OCI-LY1 (cell line): ENCODE data around the gene DEPDC5.

Experiments used
- H2AFZ ChIP-seq: fragments of 200-600 bp; sonication (generic), shearing (Covaris generic); 2 replicates; pipeline ENCODE4 v1.6.0; 2014; ENCODE audit warnings: antibody characterized with exemption, mild to moderate bottlenecking, low read length
- H3F3A ChIP-seq: fragments of 200-600 bp; sonication (generic), shearing (Covaris generic); 2 replicates; pipeline ENCODE4 v1.6.0; 2014; ENCODE audit warnings: mild to moderate bottlenecking, antibody characterized with exemption, low read length, moderate library complexity; ENCODE audit not compliant: insufficient read depth
- H3K27ac ChIP-seq: fragments of 200-600 bp; sonication (generic); 2 replicates; pipeline ENCODE4 v1.5.1; 2014; ENCODE audit warnings: low read length, mixed run types, mild to moderate bottlenecking, low read depth; ENCODE audit not compliant: poor library complexity, severe bottlenecking
- H3K27me3 ChIP-seq: fragments of 200-600 bp; sonication (generic); 2 replicates; pipeline ENCODE4 v1.6.0; 2014; ENCODE audit warnings: antibody characterized with exemption, mild to moderate bottlenecking, low read length, moderate library complexity; ENCODE audit not compliant: insufficient read depth
- H3K36me3 ChIP-seq: fragments of 200-600 bp; sonication (generic); 2 replicates; pipeline ENCODE4 v1.6.1; 2014; ENCODE audit warnings: mild to moderate bottlenecking, antibody characterized with exemption, low read length, moderate library complexity, mixed read lengths; ENCODE audit not compliant: insufficient read depth
- H3K4me1 ChIP-seq: fragments of 200-600 bp; sonication (generic); 2 replicates; pipeline ENCODE4 v1.5.1; 2014; ENCODE audit warnings: mild to moderate bottlenecking, low read length, moderate library complexity; ENCODE audit not compliant: insufficient read depth, severe bottlenecking
- H3K4me2 ChIP-seq: fragments of 200-600 bp; sonication (generic), shearing (Covaris generic); 2 replicates; pipeline ENCODE4 v1.6.1; 2014; ENCODE audit warnings: low read length
- H3K4me3 ChIP-seq: fragments of 200-600 bp; sonication (generic); 2 replicates; pipeline ENCODE4 v1.5.1; 2014; ENCODE audit warnings: low read length, low read depth, mild to moderate bottlenecking, mixed read lengths; ENCODE audit not compliant: poor library complexity, severe bottlenecking
- H3K79me2 ChIP-seq: fragments of 200-600 bp; shearing (Covaris generic); 2 replicates; pipeline ENCODE4 v1.6.1; 2016; ENCODE audit warnings: mixed run types, low read length, mixed read lengths; ENCODE audit not compliant: insufficient read depth
- H3K9ac ChIP-seq: fragments of 200-600 bp; sonication (generic), shearing (Covaris generic); 2 replicates; pipeline ENCODE4 v1.6.1; 2014; ENCODE audit warnings: mild to moderate bottlenecking, low read length, mixed read lengths
- H3K9me2 ChIP-seq: fragments of 200-600 bp; sonication (generic), shearing (Covaris generic); 2 replicates; pipeline ENCODE4 v1.6.1; 2014; ENCODE audit warnings: low read depth, mild to moderate bottlenecking, low read length, mixed read lengths
- H3K9me3 ChIP-seq: fragments of 200-600 bp; shearing (Covaris generic); 2 replicates; pipeline ENCODE4 v1.6.1; 2014; ENCODE audit warnings: low read length, mixed read lengths
- H4K20me1 ChIP-seq: fragments of 200-600 bp; sonication (generic), shearing (Covaris generic); 2 replicates; pipeline ENCODE4 v1.6.0; 2016; ENCODE audit warnings: mild to moderate bottlenecking, low read length; ENCODE audit not compliant: insufficient read depth
- CTCF ChIP-seq: fragments of 200-600 bp; sonication (generic), shearing (Covaris generic); IDR thresholded peaks from 2 replicates; pipeline ENCODE4 v1.5.1; 2017; ENCODE audit warnings: mild to moderate bottlenecking, antibody characterized with exemption, low read length, moderate library complexity, mixed read lengths
- EZH2 ChIP-seq: fragments of 200-600 bp; sonication (generic), shearing (Covaris generic); IDR thresholded peaks from 2 replicates; pipeline ENCODE4 v1.8.0; 2017; ENCODE audit warnings: borderline replicate concordance, mixed run types, mild to moderate bottlenecking, antibody characterized with exemption, low read length, moderate library complexity, mixed read lengths

DEPDC5 gene

GRCh38 chr22:31906086-31906485, 152.3 kb downstream of the DEPDC5 start:
- H3K4me2 ChIP-seq: no peak overlapping the region
- H3F3A ChIP-seq: no peaks in the 10 kb centered on the region; the same call in 1 of the 2 replicates
- H4K20me1 ChIP-seq: no peaks in the 10 kb centered on the region
- H3K9me2 ChIP-seq: no peaks in the 10 kb centered on the region
- H3K9me3 ChIP-seq: no peaks in the 10 kb centered on the region
- no peaks in the 10 kb centered on the region for H3K79me2 ChIP-seq
- no peak overlapping the region for H3K9ac ChIP-seq
- H3K4me1 ChIP-seq: no peaks in the 10 kb centered on the region
- H3K27ac ChIP-seq: no peak overlapping the region
- H3K27me3 ChIP-seq: no peaks in the 10 kb centered on the region
- H2AFZ ChIP-seq: no peak overlapping the region
- H3K36me3 ChIP-seq: peaks cover 66% of the 10 kb centered on the region
- TF ChIP-seq CTCF: no peak
- no peak for TF ChIP-seq EZH2
- H3K4me3 ChIP-seq: no peak overlapping the region

GRCh38 chr22:31906569-31906968, 152.8 kb downstream of the DEPDC5 start:
- Histone ChIP-seq H3K79me2 (no peaks in the 10 kb centered on the region), H3F3A (no peaks in the 10 kb centered on the region; the same call in 1 of the 2 replicates), H3K36me3 (peaks cover 61% of the 10 kb centered on the region), H4K20me1 (no peaks in the 10 kb centered on the region), H3K4me1 (no peaks in the 10 kb centered on the region), H3K9me3 (no peaks in the 10 kb centered on the region), H3K4me3 (no peak overlapping the region), H3K27me3 (no peaks in the 10 kb centered on the region), H3K9ac (no peak overlapping the region), H3K27ac (no peak overlapping the region), H3K4me2 (no peak overlapping the region), H2AFZ (no peak overlapping the region), H3K9me2 (no peaks in the 10 kb centered on the region)
- TF ChIP-seq CTCF (no peak), EZH2 (no peak)

GRCh38 chr22:31909977-31910376, 156.2 kb downstream of the DEPDC5 start:
- no peak overlapping the region for H3K27ac ChIP-seq
- no peak overlapping the region for H3K4me2 ChIP-seq
- H3K9ac ChIP-seq: no peak overlapping the region
- H2AFZ ChIP-seq: no peak overlapping the region
- no peak overlapping the region for H3K4me3 ChIP-seq
- TF ChIP-seq EZH2 (no peak), CTCF (no peak)
- peaks cover 42% of the 10 kb centered on the region for H3K36me3 ChIP-seq
- no peaks in the 10 kb centered on the region for H3K9me2 ChIP-seq
- H3F3A ChIP-seq: no peaks in the 10 kb centered on the region
- H4K20me1 ChIP-seq: no peaks in the 10 kb centered on the region
- no peaks in the 10 kb centered on the region for H3K9me3 ChIP-seq
- no peaks in the 10 kb centered on the region for H3K27me3 ChIP-seq
- no peaks in the 10 kb centered on the region for H3K79me2 ChIP-seq
- H3K4me1 ChIP-seq: peaks cover 6% of the 10 kb centered on the region
